Naive thymus-derived CD4-positive, alpha-beta T cell (primary cell): ENCODE results near the gene CDC42BPG. TPM values are rescaled to one million over a fixed set of nuclear protein-coding genes. Genes with fewer than 3 reads are reported as not detected.

Source experiments
- ATAC-seq: fragments of 150-1000 bp; cut with Tn5 transposase; 2 replicates; pipeline ENCODE4 v1.10.0; 2021; ENCODE audit warnings: mild to moderate bottlenecking, moderate library complexity
- CTCF ChIA-PET: fragments of 350-600 bp; sonication (Branson Sonifier 250); formaldehyde crosslinking; loops from one replicate; lab custom pipeline; 2021; ENCODE audit warnings: antibody characterized with exemption; lab: Charles Lee
- POLR2A ChIA-PET: fragments of 350-600 bp; sonication (Branson Sonifier 250); formaldehyde crosslinking; loops from one replicate; lab custom pipeline; 2021; ENCODE audit warnings: antibody characterized with exemption, inconsistent platforms; lab: Charles Lee
- DNase-seq, 9 donors: peaks; one replicate each; pipeline versions ENCODE4 v3.0.0 to v3.0.0-alpha.2; 2020 to 2022; ENCODE audit warnings: mixed read lengths in 1 of 9
- H3K27ac ChIP-seq: one replicate; pipeline ENCODE4 v1.7.0; 2013; ENCODE audit warnings: mild to moderate bottlenecking, low read depth, low read length, moderate library complexity
- H3K27me3 ChIP-seq, 2 donors: one replicate each; pipeline ENCODE4 v1.7.0; 2013; ENCODE audit warnings: low read length in 2 of 2, mild to moderate bottlenecking in 2 of 2, moderate library complexity in 2 of 2; ENCODE audit not compliant: control insufficient read depth in 2 of 2, insufficient read depth in 2 of 2
- H3K36me3 ChIP-seq, 3 experiments: 1 replicate in 2 of 3; 2 replicates in 1 of 3; pipeline ENCODE4 v1.7.0; 2013; ENCODE audit warnings: low read length in 3 of 3, mild to moderate bottlenecking in 3 of 3, moderate library complexity in 1 of 3; ENCODE audit not compliant: insufficient read depth in 3 of 3, control insufficient read depth in 2 of 3
- H3K4me1 ChIP-seq, 2 donors: one replicate each; pipeline ENCODE4 v1.7.0; 2013; ENCODE audit warnings: low read length in 2 of 2, mild to moderate bottlenecking in 2 of 2, moderate library complexity in 1 of 2; ENCODE audit not compliant: control insufficient read depth in 2 of 2, insufficient read depth in 2 of 2
- H3K4me3 ChIP-seq: 2 replicates; pipeline ENCODE4 v1.7.0; 2013; ENCODE audit warnings: mild to moderate bottlenecking, low read length
- H3K9me3 ChIP-seq, 3 experiments: 1 replicate in 2 of 3; 2 replicates in 1 of 3; pipeline ENCODE4 v1.7.0; 2013; ENCODE audit warnings: low read length in 3 of 3; ENCODE audit not compliant: control insufficient read depth in 2 of 3
- H3K27ac Mint-ChIP-seq, 9 donors: one replicate each; pipeline ENCODE4 v1.8.0; 2020 to 2022; ENCODE audit warnings: mixed read lengths in 9 of 9, mild to moderate bottlenecking in 8 of 9, moderate library complexity in 5 of 9, inconsistent platforms in 2 of 9
- H3K27me3 Mint-ChIP-seq, 5 donors: one replicate each; pipeline ENCODE4 v1.8.0; 2021 to 2022; ENCODE audit warnings: mixed read lengths in 5 of 5, mild to moderate bottlenecking in 1 of 5
- H3K36me3 Mint-ChIP-seq, 5 donors: one replicate each; pipeline ENCODE4 v1.8.0; 2020 to 2022; ENCODE audit warnings: mixed read lengths in 5 of 5, mild to moderate bottlenecking in 3 of 5, inconsistent platforms in 1 of 5
- H3K4me1 Mint-ChIP-seq, 7 donors: one replicate each; pipeline ENCODE4 v1.8.0; 2020 to 2022; ENCODE audit warnings: mixed read lengths in 7 of 7, mild to moderate bottlenecking in 3 of 7, inconsistent platforms in 1 of 7
- H3K4me3 Mint-ChIP-seq, 10 donors: one replicate each; pipeline ENCODE4 v1.8.0; 2020 to 2022; ENCODE audit warnings: mild to moderate bottlenecking in 10 of 10, mixed read lengths in 10 of 10, moderate library complexity in 6 of 10, inconsistent platforms in 2 of 10
- H3K9me3 Mint-ChIP-seq, 11 donors: one replicate each; pipeline ENCODE4 v1.8.0; 2020 to 2022; ENCODE audit warnings: mixed read lengths in 11 of 11, mild to moderate bottlenecking in 4 of 11, inconsistent platforms in 1 of 11, moderate library complexity in 1 of 11
- intact Hi-C, 2 donors: fragments of 100-400 bp; cut with micrococcal nuclease; formaldehyde crosslinking; loops; one replicate each; pipeline ENCODE4 v1.15.1; 2023
- polyA plus RNA-seq, 2 donors: library from polyadenylated mRNA; unstranded; fragments of 300-500 nt; fragmentation: Illumina TruSeq; gene quantifications; one replicate each; pipeline ENCODE4 v1.2.3, GENCODE V29; 2021
- total RNA-seq, 6 experiments: library from RNA in 5 of 6; stranded (reverse) in 5 of 6; gene quantifications; 1 replicate in 5 of 6; 2 replicates in 1 of 6; pipeline ENCODE4 v1.2.3 and lab custom pipeline; 2021 to 2026

The CDC42BPG gene
- total and polyA plus RNA-seq, 7 experiments from 2014 or later = 0.22 to 9.2 (median 6.9) TPM

DNA sequence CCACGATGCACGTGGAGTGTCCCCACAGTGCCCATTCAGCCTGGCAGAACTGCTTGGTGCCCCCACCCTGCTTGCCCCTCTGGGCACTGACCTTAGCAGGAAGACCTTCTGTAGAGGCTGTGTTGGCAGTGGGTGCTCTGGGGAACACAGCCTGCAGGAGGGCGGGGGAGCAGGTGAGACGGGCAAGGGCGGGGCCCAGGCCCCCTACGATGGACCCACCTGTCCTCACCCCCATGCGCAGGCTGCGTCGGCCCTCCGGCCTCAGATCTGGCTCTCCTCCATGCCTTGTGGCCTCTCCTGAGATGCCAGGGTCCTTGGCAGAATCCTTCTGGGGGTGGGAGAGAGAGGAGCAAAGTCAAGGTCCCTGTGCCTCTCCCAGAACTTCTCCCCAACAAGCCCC, 10.9 kb downstream of the CDC42BPG start:
- ATAC-seq (no peak), DNase-seq (peak in 1 of 9 donors; percentile 7)
- no peaks in the 10 kb centered on the region for H3K27me3 Mint-ChIP-seq
- POLR2A ChIA-PET = interaction anchor here (0.5 to 1.1 kb wide), 4 partner anchors 24 to 108 kb away, joined by 3 to 4 read pairs (median 3); no protein-coding TSS in a partner anchor
- intact Hi-C loops = no loop called here
- Histone ChIP-seq H3K4me3 (no peak overlapping the region), H3K27ac (no peak overlapping the region), H3K36me3 (peaks cover 0 to 81% (median 0%) of the 10 kb centered on the region in 3 experiments), H3K9me3 (no peaks in the 10 kb centered on the region), H3K27me3 (no peaks in the 10 kb centered on the region), H3K4me1 (no peaks in the 10 kb centered on the region)
- H3K9me3 Mint-ChIP-seq = no peaks in the 10 kb centered on the region
- no peak overlapping the region for H3K27ac Mint-ChIP-seq
- H3K36me3 Mint-ChIP-seq = peaks cover 0 to 5% (median 0%) of the 10 kb centered on the region in 5 donors
- H3K4me3 Mint-ChIP-seq = no peak overlapping the region
- no peaks in the 10 kb centered on the region for H3K4me1 Mint-ChIP-seq
- CTCF ChIA-PET = no interaction called here

DNA sequence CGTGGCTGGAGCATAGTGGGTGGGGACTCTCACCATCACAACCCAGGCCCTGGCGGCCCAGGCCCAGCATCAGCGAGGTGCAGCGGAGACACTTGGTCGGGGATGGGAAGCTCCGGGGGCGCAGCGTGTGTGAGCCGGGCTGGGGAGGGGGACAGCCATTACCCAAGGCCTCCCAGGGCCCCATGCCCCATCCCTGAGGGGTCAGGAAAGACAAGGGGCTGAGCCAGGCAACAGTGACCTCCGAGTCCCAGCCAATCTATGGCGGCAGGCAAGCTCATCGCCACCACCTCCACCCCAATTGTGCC, 11.3 kb downstream of the CDC42BPG start:
- Histone ChIP-seq H3K36me3 (peaks cover 0 to 80% (median 0%) of the 10 kb centered on the region in 3 experiments), H3K9me3 (no peaks in the 10 kb centered on the region), H3K4me1 (no peaks in the 10 kb centered on the region), H3K27ac (no peak overlapping the region), H3K27me3 (no peaks in the 10 kb centered on the region), H3K4me3 (no peak overlapping the region)
- Mint-ChIP-seq H3K4me1 (no peaks in the 10 kb centered on the region), H3K36me3 (peaks cover 0 to 5% (median 0%) of the 10 kb centered on the region in 5 donors), H3K4me3 (no peak overlapping the region), H3K9me3 (no peaks in the 10 kb centered on the region), H3K27me3 (no peaks in the 10 kb centered on the region), H3K27ac (no peak overlapping the region)
- POLR2A ChIA-PET = interaction anchor here (0.5 to 1.0 kb wide), 2 partner anchors 24 to 108 kb away, joined by 3 read pairs; no protein-coding TSS in a partner anchor
- ATAC-seq (no peak), DNase-seq (no peak)
- intact Hi-C loops = no loop called here
- CTCF ChIA-PET = no interaction called here

DNA sequence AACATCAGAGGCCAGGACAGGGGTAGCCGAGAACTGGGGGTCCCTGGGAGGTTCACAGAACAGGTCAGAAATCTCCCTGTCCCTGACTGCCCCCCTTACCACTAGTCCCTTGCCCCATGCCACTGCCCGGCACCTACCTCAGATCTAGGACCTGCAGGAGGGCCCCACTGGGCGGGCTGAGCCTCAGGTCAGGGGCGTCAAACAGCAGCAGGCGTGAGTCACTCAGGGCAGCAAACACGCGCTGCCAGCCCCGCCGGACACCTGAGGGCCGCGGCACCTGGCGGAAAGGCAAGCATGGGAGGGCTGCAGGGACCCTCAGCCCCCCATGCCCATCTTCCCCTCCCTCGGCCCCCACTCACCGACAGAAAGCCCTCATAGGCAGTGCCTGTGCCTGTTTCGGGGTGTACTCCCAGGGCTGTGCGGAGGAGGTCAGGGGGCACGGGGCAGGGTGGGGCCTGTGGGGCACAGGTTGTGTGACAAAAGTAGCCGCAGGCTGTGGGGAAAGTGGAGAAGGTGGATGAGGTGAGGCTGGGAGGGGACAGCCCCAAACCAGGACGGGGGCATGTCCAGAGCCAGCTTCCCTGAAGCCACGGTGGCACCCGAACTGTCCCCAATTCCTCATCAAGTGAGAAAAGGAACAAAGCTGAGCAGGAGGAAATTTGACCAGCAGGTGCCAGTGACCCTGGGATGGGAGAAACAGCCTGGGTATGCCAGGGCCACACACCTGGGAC, 11.8 kb downstream of the CDC42BPG start:
- Histone ChIP-seq H3K36me3 (peaks cover 0 to 78% (median 0%) of the 10 kb centered on the region in 3 experiments), H3K27ac (no peak overlapping the region), H3K27me3 (no peaks in the 10 kb centered on the region), H3K9me3 (no peaks in the 10 kb centered on the region), H3K4me3 (no peak overlapping the region), H3K4me1 (no peaks in the 10 kb centered on the region)
- no peaks in the 10 kb centered on the region for H3K9me3 Mint-ChIP-seq
- peaks cover 0 to 9% (median 0%) of the 10 kb centered on the region in 5 donors for H3K36me3 Mint-ChIP-seq
- no peaks in the 10 kb centered on the region for H3K27me3 Mint-ChIP-seq
- ChIA-PET CTCF (no interaction called here), POLR2A (interaction anchor here (0.5 to 1.0 kb wide), 2 partner anchors 23 to 108 kb away, joined by 3 read pairs; no protein-coding TSS in a partner anchor)
- ATAC-seq (peak; percentile 10), DNase-seq (peak in 1 of 9 donors; percentile 3)
- H3K27ac Mint-ChIP-seq = no peak overlapping the region
- H3K4me3 Mint-ChIP-seq = no peak overlapping the region
- intact Hi-C loops = no loop called here
- H3K4me1 Mint-ChIP-seq = no peaks in the 10 kb centered on the region

DNA sequence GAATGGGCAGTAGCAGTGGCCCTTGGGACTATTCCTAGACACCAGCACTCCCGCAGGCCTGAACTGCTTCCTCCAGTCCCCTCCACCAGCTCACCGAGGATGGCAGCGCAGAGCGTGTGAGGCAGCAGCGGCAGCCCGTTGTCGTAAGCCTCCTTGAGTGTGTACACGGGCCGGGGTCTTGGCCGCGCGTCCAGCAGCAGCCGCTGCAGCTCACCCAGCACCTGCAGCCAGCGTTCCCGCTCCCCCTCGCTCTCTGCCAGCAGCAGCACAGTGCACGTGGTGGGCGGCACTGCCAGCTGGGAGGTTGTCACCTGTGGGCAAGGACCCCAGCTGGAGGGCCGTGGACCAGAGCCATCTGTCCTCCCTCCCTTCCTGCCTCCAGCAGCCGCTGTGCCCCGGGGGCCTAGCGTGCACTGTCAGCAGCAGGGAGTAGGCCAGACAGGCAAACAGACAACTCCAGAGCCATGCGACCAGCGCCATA, 13.0 kb downstream of the CDC42BPG start:
- peaks cover 0 to 82% (median 0%) of the 10 kb centered on the region in 3 experiments for H3K36me3 ChIP-seq
- no peak overlapping the region for H3K27ac ChIP-seq
- H3K4me1 ChIP-seq = no peaks in the 10 kb centered on the region
- no peaks in the 10 kb centered on the region for H3K9me3 Mint-ChIP-seq
- no peak overlapping the region for H3K4me3 Mint-ChIP-seq
- H3K27me3 Mint-ChIP-seq = no peaks in the 10 kb centered on the region
- H3K27ac Mint-ChIP-seq = no peak overlapping the region
- ChIA-PET CTCF (no interaction called here), POLR2A (no interaction called here)
- no peaks in the 10 kb centered on the region for H3K27me3 ChIP-seq
- ATAC-seq (no peak), DNase-seq (peak in 1 of 9 donors; percentile 5)
- intact Hi-C loops = no loop called here
- no peaks in the 10 kb centered on the region for H3K4me1 Mint-ChIP-seq
- peaks cover 0 to 11% (median 0%) of the 10 kb centered on the region in 5 donors for H3K36me3 Mint-ChIP-seq
- no peaks in the 10 kb centered on the region for H3K9me3 ChIP-seq
- H3K4me3 ChIP-seq = no peak overlapping the region

- intact Hi-C loops = no loop called here
- ChIA-PET CTCF (interaction anchor here (1.0 kb wide), 1 partner anchor 17 kb away, joined by 3 read pairs; no protein-coding TSS in a partner anchor), POLR2A (interaction anchor here (0.6 kb wide), 1 partner anchor 306 kb away, joined by 4 read pairs; no protein-coding TSS in a partner anchor)
- Histone ChIP-seq H3K27ac (no peak overlapping the region), H3K4me3 (no peak overlapping the region), H3K9me3 (no peaks in the 10 kb centered on the region), H3K36me3 (peaks cover 0 to 82% (median 0%) of the 10 kb centered on the region in 3 experiments), H3K4me1 (no peaks in the 10 kb centered on the region), H3K27me3 (no peaks in the 10 kb centered on the region)
- DNase-seq (peak in 1 of 9 donors; percentile 4), ATAC-seq (no peak)
- H3K9me3 Mint-ChIP-seq = no peaks in the 10 kb centered on the region
- no peaks in the 10 kb centered on the region for H3K27me3 Mint-ChIP-seq
- H3K4me1 Mint-ChIP-seq = no peaks in the 10 kb centered on the region
- H3K36me3 Mint-ChIP-seq = peaks cover 0 to 26% (median 4%) of the 10 kb centered on the region in 5 donors
- H3K27ac Mint-ChIP-seq = no peak overlapping the region
- no peak overlapping the region for H3K4me3 Mint-ChIP-seq
Observed at GRCh38 chr11:64829536-64830251, 14.8 kb downstream of the CDC42BPG start.

- DNase-seq = no peak
- H3K27me3 Mint-ChIP-seq = no peaks in the 10 kb centered on the region
- intact Hi-C loops = no loop called here
- peaks cover 0 to 26% (median 4%) of the 10 kb centered on the region in 5 donors for H3K36me3 Mint-ChIP-seq
- no peaks in the 10 kb centered on the region for H3K27me3 ChIP-seq
- no peaks in the 10 kb centered on the region for H3K9me3 ChIP-seq
- ChIA-PET CTCF (interaction anchor here (0.6 kb wide), 1 partner anchor 16 kb away, joined by 5 read pairs; no protein-coding TSS in a partner anchor), POLR2A (no interaction called here)
- no peak overlapping the region for H3K4me3 ChIP-seq
- H3K36me3 ChIP-seq = peaks cover 0 to 59% (median 0%) of the 10 kb centered on the region in 3 experiments
- no peak overlapping the region for H3K27ac Mint-ChIP-seq
- no peaks in the 10 kb centered on the region for H3K9me3 Mint-ChIP-seq
- no peak overlapping the region for H3K4me3 Mint-ChIP-seq
- no peak overlapping the region for H3K27ac ChIP-seq
- no peak for ATAC-seq
- no peaks in the 10 kb centered on the region for H3K4me1 ChIP-seq
- H3K4me1 Mint-ChIP-seq = no peaks in the 10 kb centered on the region
Observed at GRCh38 chr11:64827451-64827839, 17.0 kb downstream of the CDC42BPG start.
